Activated CD4-positive, alpha-beta T cell treated with anti-CD3 and anti-CD28 coated beads for 36 hours (primary cell): ENCODE data around the gene MAN2B1. TPM values are rescaled to one million over a fixed set of nuclear protein-coding genes. Genes with fewer than 3 reads are reported as not detected.
"Not testable (repeated sequence)": the region's sequence is repeated elsewhere in the genome, so short reads cannot be mapped to it uniquely, and the experiment has no call there.

ENCODE experiments used
- ATAC-seq: fragments of 200-7000 bp; cut with Tn5 transposase; one replicate; pipeline ENCODE4 v1.10.0; 2021; ENCODE audit warnings: mild to moderate bottlenecking, moderate library complexity
- CTCF ChIA-PET: fragments of 350-600 bp; sonication (Branson Sonifier 250); formaldehyde crosslinking; loops from one replicate; lab custom pipeline; 2021; ENCODE audit warnings: antibody characterized with exemption; lab: Charles Lee
- POLR2A ChIA-PET: fragments of 350-600 bp; sonication (Branson Sonifier 250); formaldehyde crosslinking; loops from one replicate; lab custom pipeline; 2021; ENCODE audit warnings: antibody characterized with exemption, inconsistent platforms; lab: Charles Lee
- DNase-seq: peaks from one replicate; pipeline ENCODE4 v3.0.0-alpha.2; 2020
- H3K27ac Mint-ChIP-seq: one replicate; pipeline ENCODE4 v1.8.0; 2021; ENCODE audit warnings: mixed read lengths
- H3K27me3 Mint-ChIP-seq: one replicate; pipeline ENCODE4 v1.8.0; 2021; ENCODE audit warnings: mixed read lengths
- H3K36me3 Mint-ChIP-seq: one replicate; pipeline ENCODE4 v1.8.0; 2021; ENCODE audit warnings: low read depth, mixed read lengths
- H3K4me1 Mint-ChIP-seq: one replicate; pipeline ENCODE4 v1.8.0; 2021; ENCODE audit warnings: mixed read lengths
- H3K4me3 Mint-ChIP-seq: one replicate; pipeline ENCODE4 v1.8.0; 2021; ENCODE audit warnings: mild to moderate bottlenecking, moderate library complexity, mixed read lengths
- H3K9me3 Mint-ChIP-seq: one replicate; pipeline ENCODE4 v1.8.0; 2021; ENCODE audit warnings: low read depth, mixed read lengths
- intact Hi-C, 2 experiments: fragments of 100-400 bp; cut with DNase I in 1 of 2; cut with micrococcal nuclease in 1 of 2; formaldehyde crosslinking; loops; one replicate each; pipeline versions ENCODE4 v1.14.2 to v1.15.1; 2022 to 2024; cut with DNase I, micrococcal nuclease
- total RNA-seq, 2 experiments: library from RNA; stranded (reverse); gene quantifications; one replicate each; pipeline ENCODE4 v1.2.3, GENCODE V29; 2021

MAN2B1 gene
- total RNA-seq, 2 experiments from 2014 or later, result 118 to 154 TPM

DNA sequence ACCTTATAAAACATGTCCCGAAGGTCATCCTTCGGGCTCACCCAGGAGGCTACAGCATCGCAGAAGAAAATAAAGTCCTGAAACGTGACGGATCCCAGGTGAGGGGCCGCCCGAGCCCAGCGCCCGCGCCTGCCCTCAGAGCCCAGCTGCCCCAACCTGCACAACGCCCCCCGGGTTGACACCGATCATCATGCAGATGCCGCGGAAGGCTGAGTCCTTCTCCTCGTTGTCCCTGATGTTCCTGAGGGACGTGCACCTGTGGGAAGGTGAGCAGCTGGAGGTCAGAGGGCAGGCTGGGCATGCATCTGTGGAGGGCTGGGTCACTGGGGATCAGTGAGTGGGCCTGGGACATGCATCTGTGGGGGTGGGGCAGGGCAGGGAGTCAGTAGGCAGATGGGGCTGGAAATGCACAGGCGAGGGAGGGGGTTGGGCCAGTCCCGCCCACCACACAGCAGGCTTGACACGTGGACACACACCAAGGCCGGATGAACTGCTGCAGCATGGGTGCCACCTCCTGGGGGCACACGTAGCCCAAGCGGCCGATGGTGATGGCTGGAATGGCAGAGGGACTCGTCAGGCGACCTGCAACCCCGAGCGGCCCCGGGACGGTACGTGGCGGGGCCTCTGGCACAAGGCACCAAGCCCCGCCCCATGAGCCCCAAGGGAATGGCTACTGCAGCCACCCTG is 35.2 kb upstream of the MAN2B1 start:
- H3K27me3 Mint-ChIP-seq, result no peaks in the 10 kb centered on the region
- CTCF ChIA-PET, result no interaction called here
- ATAC-seq (no peak), DNase-seq (no peak)
- intact Hi-C loops, result no loop called here
- no peaks in the 10 kb centered on the region for H3K9me3 Mint-ChIP-seq
- POLR2A ChIA-PET, result no interaction called here
- H3K36me3 Mint-ChIP-seq, result peaks cover 56% of the 10 kb centered on the region
- no peak overlapping the region for H3K4me3 Mint-ChIP-seq
- peaks cover 6% of the 10 kb centered on the region for H3K4me1 Mint-ChIP-seq
- no peak overlapping the region for H3K27ac Mint-ChIP-seq

DNA sequence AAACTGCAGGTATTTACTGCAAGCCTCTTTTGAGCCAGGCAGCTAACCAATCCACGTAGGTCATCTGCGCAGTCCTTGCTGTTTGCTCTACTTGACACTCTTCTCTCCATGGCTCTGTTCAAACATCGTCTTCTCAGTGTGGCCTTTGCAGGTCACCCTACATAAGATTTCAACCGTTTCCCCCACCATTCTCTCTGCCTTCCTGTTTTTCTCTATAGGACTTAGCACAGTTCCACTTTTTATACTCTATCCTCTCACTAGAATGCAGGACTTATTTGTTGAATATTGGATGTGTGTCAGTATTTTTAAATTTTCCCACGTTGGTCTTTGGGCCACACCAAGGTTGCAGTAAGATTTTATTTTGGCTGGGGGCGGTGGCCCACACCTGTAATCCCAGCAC is 31.6 kb upstream of the MAN2B1 start:
- Mint-ChIP-seq H3K36me3 (peaks cover 30% of the 10 kb centered on the region), H3K27ac (peak overlapping the region; percentile 48), H3K27me3 (no peaks in the 10 kb centered on the region), H3K4me1 (peaks cover 11% of the 10 kb centered on the region), H3K4me3 (peak overlapping the region; percentile 25), H3K9me3 (no peaks in the 10 kb centered on the region)
- DNase-seq (no peak), ATAC-seq (no peak)
- ChIA-PET CTCF (interaction anchor here (2.0 kb wide), 1 partner anchor 36 kb away, joined by 4 read pairs; the partner anchor contains the start of gene TRIR), POLR2A (no interaction called here)
- intact Hi-C loops, result no loop called here

DNA sequence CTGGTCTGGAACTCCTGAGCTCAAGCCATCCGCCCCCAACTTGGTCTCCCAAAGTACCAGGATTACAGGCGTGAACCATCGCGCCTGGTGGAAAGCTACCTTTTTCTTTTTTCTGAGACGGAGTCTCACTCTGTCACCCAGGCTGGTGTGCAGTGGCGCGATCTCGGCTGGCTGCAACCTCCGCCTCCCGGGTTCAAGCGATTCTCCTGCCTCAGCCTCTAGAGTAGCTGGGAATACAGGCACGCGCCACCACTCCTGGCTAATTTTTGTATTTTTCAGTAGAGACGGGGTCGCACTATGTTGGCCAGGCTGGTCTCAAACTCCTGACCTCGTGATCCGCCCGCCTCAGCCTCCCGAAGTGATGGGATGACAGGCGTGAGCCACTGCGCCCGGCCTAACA is 30.9 kb upstream of the MAN2B1 start:
- intact Hi-C loops, DNase-seq, POLR2A ChIA-PET, H3K9me3 Mint-ChIP-seq, H3K27ac Mint-ChIP-seq, ATAC-seq, H3K27me3 Mint-ChIP-seq: not testable (repeated sequence)
- Mint-ChIP-seq H3K4me1 (peaks cover 11% of the 10 kb centered on the region), H3K4me3 (peak overlapping the region; percentile 38), H3K36me3 (peaks cover 24% of the 10 kb centered on the region)
- CTCF ChIA-PET, result interaction anchor here (2.0 kb wide), 1 partner anchor 36 kb away, joined by 4 read pairs; the partner anchor contains the start of gene TRIR

DNA sequence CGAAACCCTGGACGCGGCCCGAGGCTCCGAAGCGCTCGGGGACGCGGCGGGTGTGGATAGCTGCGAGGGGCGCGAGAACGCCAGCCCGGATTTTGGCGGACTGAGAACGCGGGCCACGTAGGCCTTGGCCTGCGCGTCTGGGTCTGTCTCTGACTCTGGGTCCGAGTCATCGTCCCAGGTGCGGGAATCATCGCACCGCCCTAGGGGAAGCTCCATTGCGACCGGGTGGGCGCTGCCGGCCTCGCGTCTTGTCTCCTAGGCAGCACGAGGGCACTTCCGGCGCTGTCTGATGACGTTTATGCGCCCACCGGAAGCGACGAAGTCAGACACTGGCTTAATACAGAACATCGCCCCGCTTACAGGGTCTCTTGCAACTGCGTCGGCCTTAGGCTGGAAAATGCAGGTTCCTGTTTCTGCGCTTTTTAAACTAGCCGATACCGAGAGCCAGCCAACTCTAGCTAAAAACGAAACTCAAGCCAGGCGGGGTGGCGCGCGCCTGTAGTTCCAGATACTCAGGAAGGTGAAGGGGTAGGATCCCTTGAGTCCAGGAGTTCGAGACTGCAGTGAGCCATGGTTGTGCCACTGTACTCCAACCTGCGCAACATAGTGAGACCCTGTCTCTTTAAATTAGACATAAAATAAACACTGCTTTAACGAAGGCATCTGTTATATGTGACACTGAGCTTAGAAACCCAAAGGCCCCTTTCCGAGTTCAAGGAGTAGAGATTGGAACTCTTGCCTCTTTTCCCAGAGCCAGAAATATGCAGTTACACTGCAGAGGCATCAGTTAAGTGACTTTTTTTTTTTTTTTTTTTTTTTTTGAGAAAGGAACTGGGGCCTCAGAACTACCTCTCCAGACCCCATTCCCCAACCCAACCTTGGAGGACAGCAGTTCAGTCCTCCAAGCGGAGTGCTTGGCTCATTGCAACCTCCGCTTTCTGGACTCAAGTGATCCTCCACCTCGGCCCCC is 30.1 kb upstream of the MAN2B1 start, which contains the start of gene FBXW9:
Gene FBXW9, minus strand, starts transcription at position 266 of the 970 bp plus-strand sequence. Its CDS starts 50 bp downstream, at position 216.
- H3K27ac Mint-ChIP-seq, result peak within 1 kb of the TSS; percentile 94
- POLR2A ChIA-PET, result interaction anchor here (0.6 to 1.0 kb wide), 3 partner anchors 14 to 86 kb away, joined by 3 read pairs; partner anchors contain the start of genes TNPO2, ZNF490 and ZNF791
- H3K36me3 Mint-ChIP-seq, result peaks cover 19% of the 10 kb centered on the region
- peak; percentile 91 for ATAC-seq
- H3K4me3 Mint-ChIP-seq, result peak within 1 kb of the TSS; percentile 75
- DNase-seq, result peak; percentile 98
- no peaks in the 10 kb centered on the region for H3K27me3 Mint-ChIP-seq
- intact Hi-C loops, result loop anchor here (1.0 kb wide), 3 partner anchors 15 to 38 kb away; partner anchors contain the start of genes DHPS (in 2 of the 2) and TRIR (in 1 of the 2)
- CTCF ChIA-PET, result interaction anchor here (0.6 to 2.0 kb wide), 3 partner anchors 37 to 95 kb away, joined by 4 to 5 read pairs (median 4); partner anchors contain the start of gene TRIR
- H3K4me1 Mint-ChIP-seq, result peaks cover 11% of the 10 kb centered on the region
- no peaks in the 10 kb centered on the region for H3K9me3 Mint-ChIP-seq

DNA sequence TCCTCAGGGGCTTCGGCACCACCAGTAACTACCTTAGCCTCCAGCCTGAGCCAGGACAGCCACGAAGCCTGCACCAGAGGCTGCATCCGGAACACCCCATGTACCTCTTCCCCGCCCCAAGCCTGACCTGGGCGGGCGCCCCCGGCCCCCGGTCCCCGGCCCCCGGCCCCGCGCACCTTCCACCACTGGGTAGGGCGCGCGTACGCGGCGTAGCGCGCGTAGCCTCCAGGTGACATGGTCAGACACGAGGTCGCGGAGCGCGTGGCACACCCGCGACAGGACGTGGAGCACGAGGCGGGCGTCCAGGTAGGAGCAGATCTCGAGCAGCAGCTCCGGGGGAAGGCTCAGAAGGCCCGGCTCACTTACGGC is 29.4 kb upstream of the MAN2B1 start:
- intact Hi-C loops, result loop anchor here (1.0 kb wide), 3 partner anchors 15 to 38 kb away; partner anchors contain the start of genes DHPS (in 2 of the 2) and TRIR (in 1 of the 2)
- H3K36me3 Mint-ChIP-seq, result peaks cover 12% of the 10 kb centered on the region
- peaks cover 11% of the 10 kb centered on the region for H3K4me1 Mint-ChIP-seq
- peak overlapping the region; percentile 75 for H3K4me3 Mint-ChIP-seq
- ATAC-seq, result peak; percentile 9
- peak overlapping the region; percentile 94 for H3K27ac Mint-ChIP-seq
- no peaks in the 10 kb centered on the region for H3K9me3 Mint-ChIP-seq
- DNase-seq, result peak; percentile 41
- ChIA-PET CTCF (interaction anchor here (0.8 to 1.2 kb wide), 2 partner anchors 62 to 683 kb away, joined by 3 to 4 read pairs; no protein-coding TSS in a partner anchor), POLR2A (interaction anchor here (0.7 to 1.1 kb wide), 3 partner anchors 14 to 85 kb away, joined by 3 to 6 read pairs (median 3); partner anchors contain the start of genes DHPS, TNPO2, ZNF490 and ZNF791)
- no peaks in the 10 kb centered on the region for H3K27me3 Mint-ChIP-seq

DNA sequence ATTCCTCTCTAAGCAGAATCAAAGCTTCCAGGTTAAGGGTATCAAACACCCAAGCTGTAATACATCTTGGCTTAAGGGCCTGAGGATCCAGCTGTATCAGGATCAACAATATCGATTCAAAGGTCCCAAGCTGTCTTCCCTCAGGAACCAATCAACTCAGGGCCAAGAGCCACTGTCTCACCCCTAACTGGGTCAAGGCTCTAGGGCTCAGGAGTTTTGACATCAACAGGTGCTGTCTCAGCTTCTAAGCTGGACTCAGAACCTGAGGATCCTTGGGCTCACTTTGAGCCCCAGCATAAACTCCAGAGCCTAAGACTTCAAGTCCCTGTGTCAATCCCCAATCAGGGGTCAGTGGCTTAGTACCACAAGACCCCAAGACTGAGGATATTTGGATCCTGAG is 29.0 kb upstream of the MAN2B1 start:
- peaks cover 8% of the 10 kb centered on the region for H3K36me3 Mint-ChIP-seq
- no peak for ATAC-seq
- POLR2A ChIA-PET, result interaction anchor here (1.1 kb wide), 1 partner anchor 14 kb away, joined by 6 read pairs; the partner anchor contains the start of gene DHPS
- DNase-seq, result no peak
- H3K9me3 Mint-ChIP-seq, result no peaks in the 10 kb centered on the region
- no peak overlapping the region for H3K27ac Mint-ChIP-seq
- intact Hi-C loops, result no loop called here
- no peaks in the 10 kb centered on the region for H3K27me3 Mint-ChIP-seq
- H3K4me1 Mint-ChIP-seq, result peaks cover 11% of the 10 kb centered on the region
- CTCF ChIA-PET, result interaction anchor here (0.8 to 1.2 kb wide), 3 partner anchors 18 to 682 kb away, joined by 3 to 4 read pairs (median 3); no protein-coding TSS in a partner anchor
- peak overlapping the region; percentile 75 for H3K4me3 Mint-ChIP-seq

DNA sequence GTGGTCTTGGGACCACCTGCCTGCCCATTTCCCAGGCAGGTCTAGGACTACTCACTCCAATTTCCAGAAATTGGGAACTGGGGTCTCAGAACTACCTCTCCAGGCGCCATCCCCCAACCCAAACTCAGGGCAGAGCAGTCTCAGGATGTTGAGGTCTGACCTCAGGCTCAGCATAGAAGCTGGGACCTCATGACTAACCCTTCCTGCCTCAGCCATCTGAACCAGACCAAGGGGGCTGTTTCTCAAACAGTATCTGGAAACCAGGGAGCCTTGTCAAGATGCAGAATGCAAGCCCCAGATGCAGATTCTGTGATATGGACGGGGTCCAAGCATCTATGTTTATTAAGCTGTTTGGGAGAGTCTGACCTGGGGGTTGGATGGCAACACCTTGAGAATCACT is 28.6 kb upstream of the MAN2B1 start:
- peaks cover 11% of the 10 kb centered on the region for H3K4me1 Mint-ChIP-seq
- ATAC-seq, result no peak
- peaks cover 8% of the 10 kb centered on the region for H3K36me3 Mint-ChIP-seq
- CTCF ChIA-PET, result interaction anchor here (0.8 kb wide), 2 partner anchors 17 to 682 kb away, joined by 3 read pairs; no protein-coding TSS in a partner anchor
- peak overlapping the region; percentile 46 for H3K4me3 Mint-ChIP-seq
- no peak for DNase-seq
- intact Hi-C loops, result no loop called here
- POLR2A ChIA-PET, result interaction anchor here (1.1 kb wide), 1 partner anchor 14 kb away, joined by 6 read pairs; the partner anchor contains the start of gene DHPS
- H3K27ac Mint-ChIP-seq, result no peak overlapping the region
- H3K9me3 Mint-ChIP-seq, result no peaks in the 10 kb centered on the region
- no peaks in the 10 kb centered on the region for H3K27me3 Mint-ChIP-seq

DNA sequence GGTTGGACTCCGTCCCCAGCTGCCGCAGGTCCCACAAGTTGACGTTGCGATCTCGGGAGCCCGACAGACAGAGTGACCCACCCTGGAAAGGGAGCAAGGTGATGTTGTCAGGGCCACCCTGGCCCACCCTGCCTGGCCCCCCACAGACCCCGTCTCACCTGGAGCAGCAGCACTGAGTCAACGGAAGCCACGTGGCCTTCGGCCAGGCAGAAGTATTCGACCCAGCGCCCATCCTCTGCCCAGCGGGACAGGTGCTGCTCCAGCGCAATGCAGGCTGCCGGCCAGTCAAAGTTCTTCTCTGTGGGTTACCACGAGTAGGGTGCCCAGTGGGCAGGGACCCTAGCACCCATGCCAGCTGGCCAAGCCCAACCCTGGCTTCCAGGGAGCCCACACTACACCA is 28.1 kb upstream of the MAN2B1 start:
- CTCF ChIA-PET, result interaction anchor here (0.8 to 1.1 kb wide), 2 partner anchors 17 to 52 kb away, joined by 3 read pairs; no protein-coding TSS in a partner anchor
- intact Hi-C loops, result no loop called here
- no peaks in the 10 kb centered on the region for H3K9me3 Mint-ChIP-seq
- no peaks in the 10 kb centered on the region for H3K27me3 Mint-ChIP-seq
- ATAC-seq (no peak), DNase-seq (no peak)
- H3K4me3 Mint-ChIP-seq, result peak overlapping the region; percentile 46
- H3K4me1 Mint-ChIP-seq, result peaks cover 11% of the 10 kb centered on the region
- H3K27ac Mint-ChIP-seq, result no peak overlapping the region
- peaks cover 8% of the 10 kb centered on the region for H3K36me3 Mint-ChIP-seq
- POLR2A ChIA-PET, result interaction anchor here (0.6 to 1.1 kb wide), 2 partner anchors 13 to 65 kb away, joined by 4 to 6 read pairs; partner anchors contain the start of gene DHPS

DNA sequence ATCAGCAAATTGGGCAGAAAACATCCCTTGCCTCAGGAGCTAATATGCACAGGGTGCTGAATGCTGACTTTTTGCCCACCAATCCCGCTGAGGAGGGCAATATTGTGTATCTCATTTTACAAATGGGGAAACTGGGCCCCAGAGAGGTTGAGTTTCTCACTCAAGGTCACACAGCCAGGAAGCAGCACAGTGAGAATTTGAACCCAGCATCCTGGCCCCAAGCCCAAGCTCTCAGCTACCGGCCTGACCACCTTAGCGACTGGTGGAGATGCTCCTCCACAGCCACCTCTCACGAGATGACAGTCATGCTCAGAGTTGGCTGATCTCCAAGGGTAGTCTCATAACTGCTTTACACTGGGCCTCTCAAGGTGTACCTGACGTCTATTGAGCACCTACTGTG is 26.4 kb upstream of the MAN2B1 start:
- ATAC-seq, result no peak
- H3K27ac Mint-ChIP-seq, result no peak overlapping the region
- no peak for DNase-seq
- ChIA-PET CTCF (interaction anchor here (0.6 to 0.9 kb wide), 2 partner anchors 31 to 156 kb away, joined by 3 to 4 read pairs; no protein-coding TSS in a partner anchor), POLR2A (no interaction called here)
- H3K4me1 Mint-ChIP-seq, result peaks cover 8% of the 10 kb centered on the region
- H3K27me3 Mint-ChIP-seq, result no peaks in the 10 kb centered on the region
- H3K9me3 Mint-ChIP-seq, result no peaks in the 10 kb centered on the region
- intact Hi-C loops, result no loop called here
- no peak overlapping the region for H3K4me3 Mint-ChIP-seq
- H3K36me3 Mint-ChIP-seq, result peaks cover 2% of the 10 kb centered on the region

DNA sequence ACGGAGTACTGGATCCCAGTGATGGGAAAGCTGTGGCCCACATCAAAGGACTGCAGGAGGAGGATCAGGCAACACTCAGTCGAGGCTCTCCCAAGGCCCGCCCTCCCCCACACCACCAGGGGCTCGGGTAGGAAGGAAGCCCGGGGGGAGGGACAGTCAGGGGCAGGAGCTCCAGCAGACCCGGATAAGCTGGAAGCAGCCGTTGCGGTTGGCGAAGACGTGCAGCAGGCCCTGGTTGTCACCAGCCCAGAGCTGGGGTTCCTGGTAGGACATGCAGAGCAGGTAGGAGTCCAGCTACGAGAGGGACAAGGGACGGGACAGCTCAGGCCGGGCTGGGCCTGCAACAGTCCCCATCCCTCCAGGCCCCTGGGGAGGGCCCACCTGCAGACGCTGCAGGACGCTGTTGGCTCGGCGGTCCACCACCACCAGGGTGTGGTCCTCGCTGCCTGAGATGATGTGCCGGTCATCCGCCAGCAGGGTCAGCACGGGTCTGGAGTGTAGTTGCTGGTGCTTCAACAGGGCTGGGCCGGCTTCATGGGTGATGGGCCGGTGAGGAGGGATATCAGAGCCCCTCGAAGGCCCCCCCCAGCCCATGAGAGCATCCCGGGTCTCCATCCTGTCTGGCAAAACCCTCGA is 23.2 kb upstream of the MAN2B1 start:
- no peaks in the 10 kb centered on the region for H3K4me1 Mint-ChIP-seq

More for the DNA sequence above, 23.2 kb upstream of the MAN2B1 start:
- DNase-seq (no peak), ATAC-seq (no peak)
- intact Hi-C loops, result no loop called here
- H3K4me3 Mint-ChIP-seq, result no peak overlapping the region
- no peaks in the 10 kb centered on the region for H3K27me3 Mint-ChIP-seq
- H3K9me3 Mint-ChIP-seq, result no peaks in the 10 kb centered on the region
- ChIA-PET CTCF (interaction anchor here (1.1 kb wide), 1 partner anchor 58 kb away, joined by 3 read pairs; no protein-coding TSS in a partner anchor), POLR2A (interaction anchor here (0.6 to 0.7 kb wide), 2 partner anchors 71 to 77 kb away, joined by 3 read pairs; no protein-coding TSS in a partner anchor)
- no peak overlapping the region for H3K27ac Mint-ChIP-seq
- H3K36me3 Mint-ChIP-seq, result peaks cover 2% of the 10 kb centered on the region
